NCI-H146 (cell line): ENCODE data around the gene ASTN2.
A peak's percentile ranks its signal among the peaks of the same experiment; 100 is the strongest.

Experiments
- DNase-seq: peaks from one replicate; lab custom pipeline; 2025; lab: John Stamatoyannopoulos, UW

ASTN2 gene

DNA sequence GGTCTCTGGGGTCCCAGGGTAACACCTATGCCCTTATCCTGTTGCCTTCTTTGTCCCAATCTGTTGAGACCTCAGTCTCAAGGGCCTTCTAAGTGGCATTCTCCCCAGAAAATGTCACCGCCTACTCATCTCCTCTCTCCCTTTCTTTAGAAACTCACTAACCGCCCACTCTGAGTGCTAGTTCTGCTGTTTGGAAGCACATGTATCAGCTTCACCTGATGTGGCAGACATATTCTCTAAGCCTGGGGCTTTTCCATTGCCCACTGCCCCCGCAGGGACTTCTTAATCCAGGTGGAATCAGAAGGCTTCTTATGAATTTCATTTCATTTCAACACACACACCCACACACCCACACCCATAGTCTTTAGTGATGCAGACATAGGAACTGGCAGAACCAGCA, 165.1 kb downstream of the ASTN2 start:
- no peak for DNase-seq

DNA sequence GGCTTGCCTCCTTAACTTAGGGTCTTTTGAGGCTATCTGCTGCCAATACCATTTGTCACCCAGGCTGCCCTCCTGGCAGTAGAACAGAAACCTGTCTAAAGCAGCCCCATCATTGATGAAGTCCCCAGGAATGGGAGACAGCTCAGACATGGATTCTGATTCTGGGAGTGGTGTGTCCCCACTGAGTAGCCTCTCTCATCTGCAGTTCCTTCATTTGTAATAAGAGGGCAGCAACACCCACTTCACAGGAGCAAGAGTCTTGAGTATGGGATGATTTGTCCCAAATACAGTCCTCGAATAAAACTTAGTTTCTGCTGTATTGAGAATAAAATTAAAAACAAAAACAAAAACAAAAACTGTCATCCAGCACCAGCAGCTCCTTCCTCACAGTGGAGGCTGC, 167.6 kb downstream of the ASTN2 start:
- peak; percentile 19 for DNase-seq

DNA sequence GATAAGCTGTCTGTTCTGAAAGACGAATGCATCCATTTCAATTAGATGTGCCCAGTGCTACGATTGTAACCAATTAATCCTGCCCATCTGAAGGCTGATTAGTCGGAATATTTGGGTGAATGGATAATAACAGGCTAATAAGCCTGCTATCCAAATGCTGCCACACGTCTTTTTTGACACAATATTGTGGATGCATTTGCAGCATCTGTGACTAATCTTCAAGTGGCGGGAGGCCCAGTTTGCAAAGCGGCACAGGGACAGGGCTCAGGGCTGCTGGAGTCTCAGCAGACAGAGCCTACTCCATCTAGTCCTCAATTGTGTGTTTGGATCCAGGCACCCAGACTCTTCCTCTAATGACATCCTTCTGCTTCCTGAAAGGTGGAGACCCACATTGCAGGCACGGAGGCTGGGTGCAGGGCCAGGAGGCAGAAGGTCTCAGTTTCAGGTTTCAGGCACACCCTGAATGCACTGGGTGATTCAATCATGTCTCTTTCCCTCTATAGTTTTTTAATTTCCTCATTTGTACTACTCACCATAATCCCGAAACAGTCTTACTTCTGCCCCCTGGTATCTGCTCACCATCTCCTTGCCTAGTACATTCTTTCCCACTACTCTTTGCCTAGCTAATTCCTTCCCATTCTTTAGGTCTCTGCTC, 169.6 kb downstream of the ASTN2 start:
- no peak for DNase-seq

DNA sequence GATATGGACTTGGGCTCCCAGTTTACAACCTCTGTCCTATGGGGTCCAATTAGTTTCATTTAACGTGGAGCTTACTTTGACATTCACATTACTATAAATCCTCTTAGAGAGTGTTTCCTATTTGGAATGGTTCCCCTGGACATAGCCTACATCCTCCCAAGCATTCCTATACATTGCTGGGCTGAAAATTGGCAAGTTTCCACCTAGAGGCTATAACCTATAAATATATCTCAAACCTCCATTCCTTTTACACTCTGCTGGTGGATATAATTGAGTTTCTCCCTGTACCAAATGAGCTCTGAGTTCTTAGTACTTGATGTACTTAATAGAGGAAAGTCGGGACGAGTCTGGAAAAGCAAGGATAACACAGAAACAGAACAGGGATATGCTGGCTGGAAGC, 172.8 kb downstream of the ASTN2 start:
- DNase-seq: no peak

DNA sequence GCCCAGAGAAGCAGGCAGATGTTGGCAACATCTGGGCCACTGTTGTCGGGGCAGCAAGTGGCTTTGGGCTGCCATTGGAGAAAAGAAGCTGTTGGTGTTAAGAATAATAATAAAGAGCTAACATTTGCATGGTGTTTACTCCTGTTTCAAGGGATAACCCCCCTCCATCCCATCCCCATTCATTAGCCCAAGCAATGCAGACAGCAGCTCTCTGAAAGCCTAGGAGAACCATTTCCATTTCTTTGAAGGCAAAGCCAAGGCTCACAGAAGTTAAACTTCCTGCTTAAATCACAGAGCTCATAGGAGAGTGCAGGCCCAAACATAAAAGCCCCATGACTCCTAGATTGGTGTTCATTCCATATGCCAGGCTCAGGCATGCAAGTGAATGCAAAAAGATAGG, 175.4 kb downstream of the ASTN2 start:
- no peak for DNase-seq

DNA sequence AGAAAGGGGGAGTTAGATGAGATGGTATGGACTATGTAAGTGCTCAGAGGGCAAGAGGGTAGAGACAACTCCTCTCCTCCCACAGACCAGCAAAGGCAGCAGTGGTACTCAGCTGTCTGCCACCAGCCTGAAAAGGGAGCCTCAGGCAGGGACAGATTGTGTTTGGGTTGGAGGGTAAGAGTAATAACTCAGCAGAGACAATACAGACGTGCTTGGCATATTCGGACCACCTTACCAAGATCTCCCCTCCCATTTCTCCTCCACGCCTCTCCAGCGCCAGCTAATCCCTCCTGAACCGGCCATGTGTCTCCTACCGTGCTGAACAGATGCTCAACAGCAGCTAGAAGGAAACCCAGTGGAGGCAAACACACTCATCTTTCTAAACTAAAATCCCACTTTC, 180.8 kb downstream of the ASTN2 start:
- DNase-seq: no peak

DNA sequence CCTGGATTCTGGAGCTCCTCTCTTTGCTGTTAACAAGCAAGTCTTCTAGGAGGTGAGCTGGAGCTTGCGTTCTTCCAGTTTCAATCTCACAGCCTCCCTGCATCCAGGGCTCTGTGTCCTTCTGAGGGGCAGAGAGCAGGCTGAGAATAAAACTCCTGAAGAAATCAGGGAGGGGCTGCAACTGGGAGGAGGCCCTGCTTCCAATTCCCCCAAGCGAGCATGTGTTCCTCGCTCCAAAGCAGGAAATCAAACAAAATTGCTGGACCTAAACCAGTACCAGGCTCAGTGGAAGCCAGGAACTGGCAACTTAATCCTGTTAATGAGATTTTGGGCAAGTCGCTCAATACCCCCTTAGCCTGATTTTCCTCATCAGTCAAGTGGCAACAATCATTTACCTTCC, 181.8 kb downstream of the ASTN2 start:
- no peak for DNase-seq

DNA sequence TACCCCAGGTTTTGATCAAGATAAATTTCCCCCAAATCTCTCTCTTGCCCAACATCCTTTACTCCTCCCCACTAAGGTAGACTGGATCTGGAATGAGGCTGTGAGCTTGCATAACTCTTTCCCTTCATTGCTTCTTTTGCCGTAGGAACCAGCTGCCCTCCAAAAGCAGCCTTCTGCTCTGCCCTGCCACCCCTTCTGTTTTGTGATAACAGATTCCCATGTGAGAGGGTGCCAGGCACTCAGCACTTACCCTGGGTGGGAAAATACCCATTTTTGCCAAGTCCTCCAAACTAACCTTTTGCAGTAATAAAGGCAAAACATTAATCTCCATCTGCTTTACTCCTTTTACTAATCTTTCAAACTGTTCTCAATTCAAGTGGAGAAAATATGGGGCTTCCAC, 182.6 kb downstream of the ASTN2 start:
- DNase-seq: no peak

DNA sequence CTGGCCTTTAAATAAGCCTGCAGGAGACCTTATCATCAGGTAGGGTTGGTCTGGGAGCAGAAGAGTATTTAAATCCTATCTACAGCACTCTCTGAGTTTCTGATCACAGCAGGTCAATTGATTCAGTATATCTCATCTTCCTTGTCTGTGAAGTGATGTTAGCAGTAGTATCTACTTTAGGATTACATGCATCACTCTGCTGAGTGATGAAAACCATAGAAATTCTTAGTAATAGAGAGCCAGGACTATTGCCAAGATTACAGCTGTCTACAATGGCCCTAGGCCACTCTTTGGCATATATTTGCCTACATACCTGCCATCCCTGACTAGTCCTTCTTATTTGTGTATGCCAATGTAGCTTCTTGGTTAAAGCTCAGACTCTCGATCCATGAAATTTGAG, 183.8 kb downstream of the ASTN2 start:
- DNase-seq: no peak

DNA sequence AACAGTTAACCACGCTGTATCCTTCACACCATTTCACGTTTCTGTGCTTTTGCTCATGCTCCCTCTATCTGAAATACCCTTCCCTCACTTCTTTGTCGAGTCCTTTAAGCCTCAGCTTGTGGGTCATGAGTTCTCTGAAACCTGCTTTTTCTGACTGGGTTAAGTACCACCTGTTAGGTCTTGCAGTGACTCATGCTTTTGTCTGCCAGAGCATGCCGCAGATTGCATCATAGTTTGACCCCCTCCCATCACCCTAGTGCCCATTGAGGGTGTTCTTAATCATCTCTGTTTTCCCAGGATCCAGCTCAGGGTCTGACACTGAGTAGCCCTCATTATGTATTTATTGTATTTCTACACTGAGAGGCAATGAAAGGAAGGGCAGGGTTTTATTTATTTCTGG, 190.2 kb downstream of the ASTN2 start:
- DNase-seq: peak; percentile 65

DNA sequence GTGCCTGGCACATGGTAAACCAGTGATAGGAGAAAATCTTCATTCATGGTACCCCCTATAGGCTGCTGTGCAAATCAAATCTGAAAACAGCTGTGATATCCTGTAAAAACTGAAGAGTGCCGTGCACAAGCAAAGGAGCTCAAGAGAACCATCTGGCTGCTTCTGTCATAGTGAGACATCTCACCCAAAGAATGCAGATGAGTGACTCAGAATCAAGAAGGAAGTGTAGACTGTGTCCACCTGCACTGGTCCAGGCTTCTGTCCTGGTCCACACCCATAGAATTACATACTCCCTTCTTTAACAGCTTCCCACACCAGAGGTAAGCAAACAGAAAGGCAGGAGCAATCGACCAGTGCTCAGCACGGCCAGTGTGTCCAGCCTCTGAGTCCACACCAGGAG, 195.9 kb downstream of the ASTN2 start:
- DNase-seq: peak; percentile 3

DNA sequence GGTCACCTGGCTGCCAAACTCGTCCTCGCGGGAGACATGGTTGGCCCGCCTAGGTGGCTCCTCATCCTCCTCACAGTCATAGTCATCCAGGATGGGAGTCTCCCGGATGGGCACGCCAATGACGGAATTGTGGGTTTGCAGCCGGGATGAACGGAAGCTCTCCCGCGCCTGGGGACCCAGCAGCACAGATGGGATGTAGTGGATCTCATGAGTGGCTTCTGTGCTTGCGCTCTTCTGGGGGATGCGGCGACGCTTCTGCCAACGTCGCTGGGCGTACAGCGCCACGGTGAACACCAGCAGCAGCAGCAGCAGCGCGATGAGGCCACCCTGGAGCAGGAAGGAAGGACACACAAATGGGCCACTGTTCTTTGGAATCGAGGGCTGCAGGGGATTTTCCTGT, 200.4 kb downstream of the ASTN2 start:
- DNase-seq: no peak

DNA sequence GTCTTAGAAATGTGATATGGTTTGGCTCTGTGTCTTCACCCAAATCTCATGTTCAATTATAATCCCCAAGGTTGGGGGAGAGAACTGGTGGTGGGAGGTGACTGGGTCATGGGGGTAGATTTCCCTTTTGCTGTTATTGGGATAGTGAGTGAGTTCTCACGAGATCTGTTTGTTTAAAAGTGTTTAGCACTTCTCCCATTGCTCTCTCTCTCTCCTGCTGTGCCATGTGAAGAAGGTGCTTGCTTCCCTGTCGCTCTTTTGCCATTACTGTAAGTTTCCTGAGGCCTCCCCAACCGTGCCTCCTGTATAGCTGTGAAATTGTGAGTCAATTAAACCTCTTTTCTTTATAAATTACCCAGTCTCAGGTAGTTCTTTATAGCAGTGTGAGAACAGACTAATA, 203.6 kb downstream of the ASTN2 start:
- DNase-seq: no peak

DNA sequence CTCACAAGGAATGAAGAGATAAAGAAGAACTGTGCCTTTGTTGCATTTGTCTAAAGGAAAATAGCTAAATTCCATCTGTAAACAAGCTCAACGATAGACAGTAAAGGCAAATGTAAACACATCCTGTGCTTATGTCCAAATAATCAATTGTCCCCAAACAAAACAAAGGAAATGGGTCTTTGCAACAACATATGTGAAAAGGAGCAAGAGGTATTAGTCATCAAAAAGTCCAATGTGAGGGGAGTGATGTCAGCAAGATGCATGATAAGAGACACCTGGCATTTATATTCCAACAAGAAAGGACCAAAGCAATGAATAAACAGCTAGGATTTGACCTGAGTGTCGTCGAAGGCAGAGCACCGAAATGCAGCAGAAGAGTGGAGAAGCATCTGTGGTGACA, 209.1 kb downstream of the ASTN2 start:
- DNase-seq: peak; percentile 35

DNA sequence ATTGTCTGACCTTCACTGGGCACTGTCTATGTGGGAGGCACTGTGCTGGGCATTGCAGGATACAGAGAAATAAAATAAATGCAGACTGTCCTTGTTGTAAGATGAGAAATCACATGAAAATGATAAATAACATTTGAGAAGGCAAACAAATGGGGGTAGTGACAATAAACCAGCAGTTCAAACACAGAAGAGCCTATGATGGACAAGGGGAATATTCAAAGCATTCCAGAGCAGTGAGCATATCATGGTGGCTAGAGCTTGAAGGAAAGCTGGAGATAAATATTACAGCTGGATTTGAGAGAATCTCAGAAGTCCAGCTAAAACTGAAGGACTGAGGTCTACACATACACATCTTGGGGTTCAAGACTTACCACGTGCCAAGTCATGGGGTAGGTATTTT, 209.9 kb downstream of the ASTN2 start:
- DNase-seq: no peak

DNA sequence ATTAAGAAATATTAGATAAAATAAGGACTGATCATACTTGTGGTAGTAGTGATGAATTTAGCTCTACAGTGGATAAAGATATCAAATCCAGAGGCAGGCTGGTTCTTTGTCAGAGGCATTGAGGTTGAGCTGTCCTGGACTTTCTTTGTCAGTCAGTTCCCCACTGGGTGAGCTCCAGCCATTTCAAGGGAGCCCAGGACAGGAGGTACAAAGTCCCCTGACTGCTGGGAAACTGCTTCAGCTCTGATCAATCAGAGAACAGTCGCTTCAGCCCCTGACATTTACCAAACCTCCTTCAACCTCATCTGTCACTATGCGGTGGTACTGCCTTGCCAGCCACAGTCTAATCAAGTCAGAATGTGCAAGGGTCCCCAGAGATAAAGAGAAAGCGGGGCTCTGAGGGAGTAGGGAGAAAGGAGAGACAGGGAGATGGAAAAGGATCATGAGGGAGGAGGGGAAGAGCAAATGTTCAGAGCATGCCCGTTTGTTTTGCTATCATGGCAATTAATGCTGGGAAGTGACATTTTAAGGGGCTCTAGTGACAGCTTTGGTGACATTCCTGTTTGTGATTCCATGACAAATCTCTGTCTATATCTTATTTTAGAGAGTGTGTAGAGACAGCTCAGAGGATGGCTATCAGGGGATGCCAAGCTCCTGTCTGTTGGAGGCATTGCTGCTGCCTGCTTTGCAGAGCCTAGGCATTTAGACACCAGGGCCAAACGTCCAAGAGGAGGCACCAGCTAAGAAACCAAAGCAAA, 223.2 kb downstream of the ASTN2 start:
- DNase-seq: no peak

DNA sequence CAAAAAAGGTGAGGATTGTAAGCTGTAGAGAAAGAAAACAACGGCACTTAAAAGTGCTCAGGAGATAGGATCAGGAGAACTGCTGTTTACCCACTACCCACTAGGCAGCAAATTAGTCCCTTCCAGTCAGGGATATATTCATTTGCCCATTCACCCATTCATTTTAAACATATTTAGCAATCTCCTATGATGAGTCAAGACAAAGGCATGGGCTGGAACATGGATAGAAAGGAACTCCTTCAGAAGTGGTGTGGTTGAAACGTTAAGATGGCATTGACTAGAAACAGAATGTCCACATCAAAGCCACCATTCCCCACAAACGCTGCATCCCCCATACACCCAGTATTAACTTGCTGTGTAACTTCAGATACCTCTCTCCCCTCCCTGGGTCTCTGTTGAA, 225.7 kb downstream of the ASTN2 start:
- no peak for DNase-seq

DNA sequence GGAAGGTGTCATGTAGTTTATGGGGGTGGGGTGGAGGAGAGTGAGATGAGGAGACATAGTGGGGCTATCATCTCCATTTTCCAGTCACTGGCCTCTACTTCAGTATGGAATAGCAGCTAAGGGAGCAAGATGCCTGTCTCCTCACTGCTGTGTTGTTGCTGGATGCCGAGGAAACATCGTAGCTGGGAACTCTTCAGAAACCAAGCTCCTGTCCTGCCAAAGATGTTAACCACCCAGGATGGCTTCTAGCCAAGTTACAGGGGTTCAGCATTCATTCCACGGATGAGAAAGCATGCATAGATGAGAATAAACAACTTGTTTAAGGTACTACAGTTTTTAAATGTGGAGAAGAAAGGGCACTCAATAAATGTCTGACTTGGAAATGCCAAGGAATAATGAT, 226.5 kb downstream of the ASTN2 start:
- DNase-seq: no peak

DNA sequence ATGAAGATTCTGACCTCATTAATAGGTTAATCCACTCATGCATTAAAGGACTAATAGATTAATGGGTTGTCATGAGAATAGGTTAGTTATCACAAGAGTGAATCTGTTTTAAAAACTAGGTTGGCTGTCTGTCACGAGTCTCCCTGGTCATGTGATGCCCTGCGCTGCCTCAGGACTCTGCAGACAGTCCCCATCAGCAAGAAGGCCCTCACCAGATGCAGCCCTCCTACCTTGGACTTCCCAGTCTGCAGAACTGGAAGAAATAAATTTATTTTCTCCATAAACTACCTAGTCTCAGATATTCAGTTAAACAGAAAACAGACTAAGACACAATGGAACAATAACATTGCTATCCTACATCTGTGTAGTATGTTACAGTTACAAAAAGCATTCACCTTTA, 227.4 kb downstream of the ASTN2 start:
- no peak for DNase-seq

DNA sequence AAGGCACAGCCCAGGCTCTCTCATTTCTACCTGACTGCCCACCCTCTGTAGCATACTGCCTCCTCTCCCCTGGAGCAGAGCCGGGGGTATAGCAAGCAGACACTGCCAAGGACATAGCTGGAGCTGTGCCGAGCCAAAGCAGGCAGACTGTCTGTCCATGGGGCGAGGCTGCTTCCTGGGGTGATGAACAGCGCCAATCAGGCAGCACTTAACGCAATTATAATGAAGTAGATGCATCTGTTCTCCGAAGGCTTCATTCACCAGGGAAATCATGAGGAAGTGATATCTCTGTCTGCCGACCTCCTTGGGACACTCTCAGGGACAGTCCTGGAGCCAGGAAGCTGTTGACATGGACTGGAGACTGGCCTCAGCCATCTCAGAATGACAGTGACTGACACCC, 230.7 kb downstream of the ASTN2 start:
- peak; percentile 4 for DNase-seq

DNA sequence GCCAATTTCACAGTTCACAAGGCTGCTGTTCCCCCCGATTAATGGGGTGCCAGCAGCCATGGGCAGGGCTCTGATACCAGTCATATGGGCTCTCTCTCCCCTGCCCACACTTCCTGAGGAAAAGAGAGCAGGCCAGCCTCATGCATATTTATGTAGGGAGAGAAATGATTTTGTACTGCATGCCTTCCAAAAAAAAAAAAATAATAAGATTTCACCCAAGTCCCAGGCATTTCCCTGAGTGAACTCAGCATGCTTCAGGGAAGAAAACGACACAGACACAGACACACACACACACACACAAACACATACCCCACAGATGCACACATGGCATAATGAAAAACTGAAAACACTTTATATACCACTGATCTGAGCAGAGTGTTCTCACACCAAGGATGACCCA, 232.8 kb downstream of the ASTN2 start:
- DNase-seq: no peak

DNA sequence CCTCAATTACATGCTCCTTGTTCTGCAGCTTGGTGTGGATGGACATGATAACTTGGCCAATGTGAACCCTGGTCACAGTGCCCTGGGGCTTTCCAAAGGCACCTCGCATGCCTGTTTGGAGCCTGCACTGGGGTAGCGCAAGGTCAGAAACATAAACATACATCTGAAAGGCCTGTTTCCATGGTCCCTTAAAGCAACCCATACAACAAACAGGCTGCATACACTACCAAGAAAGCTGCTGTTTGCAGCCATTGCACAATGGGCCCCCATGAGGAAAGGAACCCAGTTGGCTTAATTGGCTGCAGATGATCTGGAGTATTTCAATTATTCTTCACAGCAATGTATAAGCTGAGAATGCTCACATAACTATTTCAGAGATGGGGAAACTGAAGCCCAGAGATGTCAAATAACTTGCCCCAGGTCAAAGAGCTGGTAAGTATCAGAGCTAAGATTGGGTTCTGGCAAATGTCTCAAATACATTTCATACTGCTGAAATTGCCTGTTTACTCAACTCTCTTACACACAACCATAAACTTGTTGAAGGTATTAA, 233.9 kb downstream of the ASTN2 start:
- DNase-seq: no peak

DNA sequence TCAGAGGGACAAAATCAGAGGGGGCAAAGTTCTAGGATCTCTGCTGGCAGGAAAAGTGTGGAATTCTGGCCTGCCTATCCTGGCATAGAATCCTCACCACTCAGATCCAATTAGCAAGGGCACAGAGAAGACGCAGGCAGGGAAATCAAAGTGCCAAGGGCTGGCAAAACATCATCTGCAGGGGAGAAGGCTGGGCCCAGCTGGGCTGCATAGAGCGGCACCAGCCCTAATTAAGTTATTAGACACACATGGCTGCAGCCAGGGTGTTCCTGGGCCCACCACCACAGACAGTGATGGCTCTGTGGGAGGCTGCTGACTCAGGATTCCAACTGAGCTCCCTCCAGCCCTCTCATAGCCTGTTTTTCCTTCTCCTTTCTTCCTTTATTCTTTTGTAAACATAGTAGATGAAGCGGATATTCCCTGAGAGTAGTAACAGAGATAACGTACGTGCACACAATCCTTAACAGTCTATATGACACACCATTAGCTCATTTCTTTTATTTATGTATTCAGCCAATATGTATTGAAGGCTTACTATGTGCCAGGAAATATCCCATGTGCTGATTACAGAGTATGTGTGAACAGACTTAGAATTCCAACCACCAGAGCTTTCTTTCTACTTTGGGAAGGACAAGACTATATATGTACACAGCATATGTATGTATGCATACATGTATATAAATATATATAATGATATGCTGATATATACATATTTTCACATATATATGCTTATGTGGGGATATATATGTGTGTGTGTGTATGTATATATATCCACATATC, 236.1 kb downstream of the ASTN2 start:
- DNase-seq: peak; percentile 73
